A549 treated with GW870086 at 1 μM for 4 hours (cell line): ENCODE results near the gene SCGB1C2. TPM values are rescaled to one million over a fixed set of nuclear protein-coding genes. Genes with fewer than 3 reads are reported as not detected.

Experiments used
- total RNA-seq: library from RNA; stranded (reverse); fragments of 200-300 nt; extraction: Qiagen RNA extraction; gene quantifications from 5 replicates; pipeline ENCODE4 v1.2.3, GENCODE V29; 2022; ENCODE audit warnings: low read depth

Gene SCGB1C2
- total RNA-seq: not detected in 5 replicates

GRCh38 chr17:137166-137807 is at the start of gene SCGB1C2:
Gene SCGB1C2 (plus strand): TSS chr17:137569. CDS start chr17:137591, 22 bp downstream.

GRCh38 chr17:181245-182049 is 44.1 kb downstream of the SCGB1C2 start, which contains the start of gene DOC2B:
Gene DOC2B (minus strand): TSS chr17:181650. CDS start chr17:181479, 171 bp downstream.

Other genes starting within 250 kb of the SCGB1C2 start
- 0.85 to 1.1 TPM (median 0.92 TPM) in 5 replicates for gene DOC2B, start 44.1 kb downstream of the SCGB1C2 start, total RNA-seq
- gene RPH3AL, start 215.2 kb downstream of the SCGB1C2 start, total RNA-seq: 23.6 to 30.3 TPM (median 28.6 TPM) in 5 replicates